Mucosa of descending colon (tissue), 3 donors: ENCODE data around the gene USP36. TPM values are rescaled to one million over a fixed set of nuclear protein-coding genes. Genes with fewer than 3 reads are reported as not detected.
A peak's percentile ranks its signal among the peaks of the same experiment; 100 is the strongest.

ENCODE experiments used
- ATAC-seq: fragments of 200-7000 bp; cut with Tn5 transposase; one replicate; pipeline ENCODE4 v1.9.1; 2020; ENCODE audit warnings: mild to moderate bottlenecking, moderate library complexity
- DNase-seq, 3 donors: peaks; one replicate each; pipeline ENCODE4 v3.0.0-alpha.2; 2020
- H3K36me3 ChIP-seq: fragments of 200-600 bp; one replicate; pipeline ENCODE4 v1.8.0; 2021; ENCODE audit warnings: low read depth, mild to moderate bottlenecking
- H3K4me1 ChIP-seq: fragments of 200-600 bp; one replicate; pipeline ENCODE4 v1.8.0; 2021; ENCODE audit warnings: low read depth, mild to moderate bottlenecking
- H3K4me3 ChIP-seq: fragments of 200-600 bp; one replicate; pipeline ENCODE4 v1.8.0; 2021; ENCODE audit warnings: mild to moderate bottlenecking
- H3K9me3 ChIP-seq: fragments of 200-600 bp; one replicate; pipeline ENCODE4 v1.8.0; 2021; ENCODE audit warnings: mild to moderate bottlenecking
- intact Hi-C, 2 donors: fragments of 100-400 bp; cut with DNase I in 1 of 2; cut with micrococcal nuclease in 1 of 2; formaldehyde crosslinking; loops; one replicate each; pipeline versions ENCODE4 v1.11.0 to v1.11.1; 2022; cut with DNase I, micrococcal nuclease
- total RNA-seq, 3 donors: library from RNA; stranded (reverse); fragmentation: NEBNext Ultra II Directional in 2 of 3; extraction: Animal tissue kit (Norgen Biotek cat#: 25700) in 2 of 3; gene quantifications; one replicate each; pipeline versions ENCODE4 v1.2.1 to v1.2.4, GENCODE V29; 2021 to 2023
- TF ChIP-seq, protein P1 (sequence below): fragments of 200-600 bp; IDR thresholded peaks from one replicate; pipeline ENCODE4 v1.8.0; 2022; ENCODE audit warnings: antibody characterized with exemption, mild to moderate bottlenecking
- donor health status: DM: no; HTN: no; CAD: no; lungs with moderate emphysema.
- donor health status: DM: no; HTN: no; CAD: no.
- donor health status: DM: no; HTN: yes; CAD: no.

Gene USP36
- total RNA-seq, 3 donors from 2014 or later: 36.0 to 67.7 (median 41.4) TPM

DNA sequence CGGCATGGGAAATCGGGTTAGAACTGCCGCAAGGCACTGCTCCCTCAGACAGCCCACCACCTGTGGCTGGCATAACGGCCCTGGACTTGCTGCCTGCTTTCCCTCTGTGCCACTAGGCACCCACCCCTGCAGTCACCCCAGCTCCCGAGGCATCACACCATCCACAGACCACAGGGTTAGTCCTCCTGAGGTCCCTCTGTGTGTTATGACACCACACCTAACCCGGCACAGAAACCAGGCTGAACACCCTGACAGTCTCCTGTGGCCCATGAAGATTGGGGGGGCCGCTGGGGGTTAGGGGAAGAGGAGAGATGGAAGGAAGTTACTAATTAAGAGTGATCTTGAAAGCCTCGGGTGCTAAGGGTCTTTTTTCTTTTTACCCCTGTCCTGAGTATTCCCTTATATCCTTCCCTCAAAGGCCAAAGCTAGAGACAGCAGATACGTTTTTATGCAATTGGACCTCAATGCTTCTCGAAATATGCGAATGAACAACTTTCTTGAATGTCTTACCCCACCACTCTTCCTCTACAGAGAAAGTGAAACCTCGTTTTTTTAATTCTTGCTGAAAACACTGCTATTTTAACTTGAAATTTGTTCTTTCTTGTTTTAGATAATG, 65.5 kb downstream of the USP36 start:
- intact Hi-C loops: no loop called here
- Histone ChIP-seq H3K4me3 (no peak overlapping the region), H3K36me3 (no peaks in the 10 kb centered on the region), H3K4me1 (peaks cover 5% of the 10 kb centered on the region), H3K9me3 (no peaks in the 10 kb centered on the region)
- DNase-seq: peak in 1 of 3 donors; percentile 70
- peak; percentile 55 for ATAC-seq
- TF ChIP-seq, protein P1, sequence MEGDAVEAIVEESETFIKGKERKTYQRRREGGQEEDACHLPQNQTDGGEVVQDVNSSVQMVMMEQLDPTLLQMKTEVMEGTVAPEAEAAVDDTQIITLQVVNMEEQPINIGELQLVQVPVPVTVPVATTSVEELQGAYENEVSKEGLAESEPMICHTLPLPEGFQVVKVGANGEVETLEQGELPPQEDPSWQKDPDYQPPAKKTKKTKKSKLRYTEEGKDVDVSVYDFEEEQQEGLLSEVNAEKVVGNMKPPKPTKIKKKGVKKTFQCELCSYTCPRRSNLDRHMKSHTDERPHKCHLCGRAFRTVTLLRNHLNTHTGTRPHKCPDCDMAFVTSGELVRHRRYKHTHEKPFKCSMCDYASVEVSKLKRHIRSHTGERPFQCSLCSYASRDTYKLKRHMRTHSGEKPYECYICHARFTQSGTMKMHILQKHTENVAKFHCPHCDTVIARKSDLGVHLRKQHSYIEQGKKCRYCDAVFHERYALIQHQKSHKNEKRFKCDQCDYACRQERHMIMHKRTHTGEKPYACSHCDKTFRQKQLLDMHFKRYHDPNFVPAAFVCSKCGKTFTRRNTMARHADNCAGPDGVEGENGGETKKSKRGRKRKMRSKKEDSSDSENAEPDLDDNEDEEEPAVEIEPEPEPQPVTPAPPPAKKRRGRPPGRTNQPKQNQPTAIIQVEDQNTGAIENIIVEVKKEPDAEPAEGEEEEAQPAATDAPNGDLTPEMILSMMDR: no peak

DNA sequence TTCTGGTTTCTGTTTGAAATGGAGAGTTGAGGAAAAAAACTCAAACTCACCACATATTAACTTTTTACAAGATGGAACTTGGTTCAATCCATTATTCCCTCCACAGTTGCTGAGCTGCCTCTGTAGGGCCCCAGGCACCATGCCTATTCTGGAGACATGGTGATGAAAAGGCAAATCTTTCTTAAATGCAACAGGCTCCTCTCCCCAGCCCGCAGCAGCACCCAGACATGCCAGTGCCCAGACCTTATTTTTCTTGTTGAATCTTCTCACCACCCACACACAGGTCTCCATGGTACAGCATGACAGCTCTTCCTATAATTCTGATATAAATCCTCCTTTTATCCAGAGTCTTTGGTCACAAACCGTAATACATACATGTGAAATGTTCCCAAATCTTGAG, 66.2 kb downstream of the USP36 start:
- intact Hi-C loops: no loop called here
- Histone ChIP-seq H3K4me3 (no peak overlapping the region), H3K9me3 (no peaks in the 10 kb centered on the region), H3K4me1 (no peaks in the 10 kb centered on the region), H3K36me3 (no peaks in the 10 kb centered on the region)
- no peak for DNase-seq
- no peak for ATAC-seq
- TF ChIP-seq, protein P1: no peak

DNA sequence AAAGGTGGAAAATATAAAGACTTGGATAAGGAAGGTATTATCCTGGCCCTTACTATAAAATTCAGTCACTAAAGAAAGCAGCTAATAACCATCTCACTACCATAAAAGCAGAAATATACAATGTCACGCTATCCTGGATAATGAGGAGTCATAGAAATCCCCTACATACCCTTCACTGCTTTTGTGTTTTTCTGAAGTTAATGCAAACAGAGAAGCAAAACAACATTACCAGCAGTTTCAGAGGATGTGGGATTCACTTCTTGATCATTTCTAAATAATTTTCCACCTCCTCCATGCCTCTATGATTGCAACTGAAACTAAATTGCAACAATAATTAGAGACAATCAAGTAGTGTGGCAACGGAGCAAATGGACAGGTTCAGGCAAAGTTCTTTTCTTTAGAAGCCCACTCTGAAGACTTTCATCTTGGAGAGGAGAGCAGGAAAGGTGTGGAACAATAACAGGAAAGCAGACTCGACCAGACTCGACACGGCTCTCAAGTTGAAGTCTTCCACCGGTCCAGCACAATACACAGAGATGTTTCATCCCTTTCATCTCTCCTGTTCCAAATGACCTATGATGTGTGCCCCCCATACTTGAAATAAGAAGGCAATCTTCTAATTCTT, 68.7 kb downstream of the USP36 start:
- no peaks in the 10 kb centered on the region for H3K9me3 ChIP-seq
- DNase-seq: no peak
- intact Hi-C loops: no loop called here
- TF ChIP-seq, protein P1: no peak
- no peak overlapping the region for H3K4me3 ChIP-seq
- no peaks in the 10 kb centered on the region for H3K4me1 ChIP-seq
- no peaks in the 10 kb centered on the region for H3K36me3 ChIP-seq
- ATAC-seq: peak; percentile 16

- H3K4me3 ChIP-seq: no peak overlapping the region
- no peaks in the 10 kb centered on the region for H3K36me3 ChIP-seq
- TF ChIP-seq, protein P1: no peak
- intact Hi-C loops: no loop called here
- no peaks in the 10 kb centered on the region for H3K4me1 ChIP-seq
- ATAC-seq (peak; percentile 18), DNase-seq (no peak)
- H3K9me3 ChIP-seq: no peaks in the 10 kb centered on the region
Measured at GRCh38 chr17:78769196-78769773, 71.3 kb downstream of the USP36 start.

DNA sequence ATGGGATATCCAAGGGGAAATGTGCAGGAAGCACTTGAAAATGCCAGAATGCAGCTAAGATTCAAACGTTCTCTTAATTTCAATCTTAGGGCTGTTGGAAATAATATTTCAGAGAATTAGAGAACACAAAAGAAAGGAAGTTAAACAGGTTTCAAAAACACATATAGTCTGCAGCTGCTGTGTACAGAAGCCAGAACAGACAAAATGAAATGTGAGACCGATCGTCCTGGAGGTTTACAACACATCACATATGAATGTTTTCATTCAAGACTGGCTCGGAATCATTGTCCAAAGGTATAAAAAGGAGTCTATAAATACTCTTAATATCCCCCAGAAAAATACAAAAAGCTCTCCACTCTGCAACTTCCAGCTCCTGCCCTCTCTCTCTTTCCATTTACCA, 72.8 kb downstream of the USP36 start:
- no peak for DNase-seq
- no peaks in the 10 kb centered on the region for H3K36me3 ChIP-seq
- no peak overlapping the region for H3K4me3 ChIP-seq
- no peaks in the 10 kb centered on the region for H3K9me3 ChIP-seq
- H3K4me1 ChIP-seq: no peaks in the 10 kb centered on the region
- TF ChIP-seq, protein P1: no peak
- no peak for ATAC-seq
- intact Hi-C loops: no loop called here
